GM18867 (cell line): ENCODE data around the gene DDX53.

ENCODE experiments used
- ATAC-seq: cut with Tn5 transposase; IDR thresholded peaks from one replicate; pipeline ENCODE4 v1.9.1; 2021; ENCODE audit warnings: mild to moderate bottlenecking, moderate library complexity; ENCODE audit not compliant: unreplicated experiment

Gene DDX53

DNA sequence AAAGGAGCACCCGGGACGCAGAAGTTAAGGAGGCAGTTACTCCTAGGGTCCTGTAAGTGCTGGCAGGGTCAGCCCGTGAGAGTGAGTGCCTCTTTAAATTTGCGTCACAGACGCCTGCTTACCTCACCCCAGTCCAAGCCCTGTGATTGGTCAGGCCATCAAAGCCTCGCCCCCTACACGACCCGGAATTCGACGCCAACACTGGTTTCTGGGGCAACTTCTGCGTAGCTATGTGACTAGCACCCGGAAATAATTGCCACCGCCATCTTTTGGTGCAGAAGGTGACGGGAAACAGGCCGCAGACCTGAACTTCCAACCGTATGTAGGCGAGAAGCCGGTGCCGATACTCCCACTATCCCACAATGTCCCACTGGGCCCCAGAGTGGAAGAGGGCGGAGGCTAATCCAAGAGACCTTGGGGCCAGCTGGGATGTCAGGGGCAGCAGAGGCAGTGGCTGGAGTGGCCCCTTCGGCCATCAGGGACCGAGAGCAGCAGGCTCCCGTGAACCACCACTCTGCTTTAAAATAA is at the start of gene DDX53:
Gene DDX53, plus strand, starts transcription at position 265 of the 528 bp plus-strand sequence. Its CDS starts 98 bp downstream, at position 363.
- ATAC-seq: no peak

DNA sequence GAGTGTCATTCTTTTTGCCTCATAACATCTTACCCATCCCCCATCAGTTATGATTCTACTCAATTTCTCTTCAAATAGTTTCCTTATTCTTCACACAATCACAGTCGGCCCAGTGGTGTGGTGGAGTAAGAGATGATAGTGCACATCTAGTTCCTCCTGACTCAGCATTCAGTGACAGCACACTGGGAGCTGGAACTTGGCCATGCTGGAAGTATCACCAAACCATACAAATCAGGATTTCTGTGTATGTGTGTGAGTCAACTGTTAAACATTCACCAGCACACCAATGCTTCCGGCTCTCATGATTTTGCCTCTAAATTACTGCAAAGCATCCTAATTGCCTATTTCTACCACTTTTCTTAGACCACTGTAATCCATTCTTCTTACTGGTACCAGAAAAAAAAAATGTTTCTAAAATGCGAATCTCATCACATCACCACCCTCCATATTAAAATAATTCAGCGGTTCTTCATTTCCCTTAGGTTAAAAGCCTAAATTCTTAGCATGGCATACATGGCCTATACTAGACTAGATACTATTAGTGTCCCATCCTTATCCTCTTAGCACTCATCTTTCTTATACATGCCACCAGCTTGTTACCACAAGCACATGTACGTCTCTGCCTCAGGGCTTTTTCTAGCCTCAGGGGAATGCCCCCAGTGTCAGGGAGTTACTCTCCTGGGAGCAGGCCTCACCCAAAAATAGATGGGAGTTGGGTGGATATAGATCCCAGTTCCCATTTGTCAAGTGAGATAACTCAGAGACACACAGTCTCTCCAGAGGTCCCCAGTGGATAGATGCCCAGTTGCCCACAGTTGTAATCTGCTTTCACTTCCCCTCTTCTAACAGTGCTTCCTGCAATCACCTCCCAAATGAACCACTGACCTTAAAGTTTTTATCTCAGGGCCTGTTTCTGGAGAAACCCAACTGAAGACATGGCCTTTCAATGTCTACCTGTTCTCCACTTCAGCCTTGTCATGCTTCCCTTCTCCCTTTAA is 49.2 kb upstream of the DDX53 start:
- ATAC-seq: no peak

DNA sequence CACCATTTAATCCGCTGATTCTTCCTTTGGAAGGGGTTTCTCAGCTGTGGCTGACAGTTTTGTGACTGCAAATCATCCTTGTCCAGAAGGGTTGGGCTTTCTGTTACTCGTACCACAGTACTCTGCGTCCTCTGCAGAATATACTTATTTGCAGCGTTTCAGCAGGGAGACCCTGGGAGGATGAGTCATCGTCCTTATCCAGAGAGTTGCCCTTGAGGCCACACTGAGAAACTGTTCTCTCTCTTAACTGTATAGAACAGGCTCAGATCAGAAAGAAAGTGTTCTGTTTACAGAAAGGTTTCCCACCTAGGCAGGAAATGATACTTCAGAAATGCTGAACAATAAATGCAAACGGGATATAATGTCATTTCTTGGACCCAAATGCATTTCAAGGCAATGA is 47.8 kb upstream of the DDX53 start:
- no peak for ATAC-seq

DNA sequence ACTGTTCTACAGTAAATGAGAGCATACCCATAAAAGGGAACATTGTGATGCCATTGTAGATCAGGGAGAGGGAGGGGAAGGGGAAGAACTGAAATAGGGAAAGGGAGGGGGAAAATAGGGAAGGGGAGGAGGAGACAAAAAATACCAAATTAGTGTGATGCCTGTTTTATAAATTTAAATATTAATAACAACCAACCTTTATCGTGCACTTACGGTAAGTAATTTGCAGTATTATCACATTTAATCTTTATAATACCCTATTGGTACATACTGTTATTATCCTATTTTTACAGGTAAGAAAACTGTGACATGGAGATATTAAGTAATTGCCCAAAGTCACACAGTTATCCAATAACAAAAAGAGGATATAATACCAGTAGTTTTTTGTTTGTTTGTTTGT is 41.5 kb upstream of the DDX53 start:
- no peak for ATAC-seq

DNA sequence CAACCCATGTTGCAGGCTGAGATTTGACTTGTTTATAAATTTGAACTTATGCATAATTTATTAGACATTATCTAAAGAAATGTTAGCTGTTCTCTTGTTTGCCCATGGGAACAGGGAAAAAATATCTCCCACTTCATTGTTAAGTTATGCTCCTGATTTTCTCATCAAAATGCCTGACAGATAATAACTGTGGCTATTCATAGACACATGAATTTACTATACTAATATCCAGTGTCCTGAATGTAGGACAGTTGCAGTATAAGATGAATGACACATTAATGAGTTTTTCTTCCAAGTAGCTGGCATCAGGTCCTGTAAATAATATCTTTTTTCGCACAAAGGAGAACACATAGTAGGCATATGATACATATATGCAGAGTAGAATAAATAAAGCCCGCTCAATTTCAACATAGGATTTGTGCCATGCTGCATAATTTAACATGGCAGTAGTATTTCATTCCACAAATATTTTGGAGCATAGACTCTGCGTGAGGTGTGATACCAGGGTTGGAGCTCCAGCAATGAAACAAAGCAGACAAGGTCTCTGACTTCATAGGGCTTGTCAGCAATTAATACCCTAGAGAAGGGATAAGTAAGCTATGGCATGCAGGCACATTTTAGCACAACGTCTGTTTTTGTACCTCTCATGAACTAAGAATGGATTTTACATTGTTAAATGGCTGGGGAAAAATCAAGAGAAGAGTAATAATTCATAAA is 40.4 kb upstream of the DDX53 start:
- ATAC-seq: no peak

DNA sequence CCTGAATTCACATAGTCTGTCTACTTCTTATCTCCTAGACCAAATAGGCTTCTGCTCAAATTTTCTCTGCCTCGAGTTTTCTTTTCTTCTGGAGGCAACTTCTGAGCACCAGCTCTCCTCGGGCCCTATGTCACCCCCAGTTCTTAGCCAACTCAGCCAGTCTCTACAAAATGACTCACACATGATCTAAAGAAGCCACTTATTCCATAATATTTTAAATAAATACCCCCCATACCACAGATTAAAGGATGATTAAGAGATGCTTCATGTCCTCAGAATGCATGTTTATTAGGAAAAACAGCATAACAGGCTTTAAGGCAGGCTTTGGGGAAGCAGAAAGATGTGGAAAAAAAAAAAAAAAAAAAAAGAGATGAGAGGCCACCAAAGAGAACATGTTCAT is 36.6 kb upstream of the DDX53 start:
- ATAC-seq: no peak

DNA sequence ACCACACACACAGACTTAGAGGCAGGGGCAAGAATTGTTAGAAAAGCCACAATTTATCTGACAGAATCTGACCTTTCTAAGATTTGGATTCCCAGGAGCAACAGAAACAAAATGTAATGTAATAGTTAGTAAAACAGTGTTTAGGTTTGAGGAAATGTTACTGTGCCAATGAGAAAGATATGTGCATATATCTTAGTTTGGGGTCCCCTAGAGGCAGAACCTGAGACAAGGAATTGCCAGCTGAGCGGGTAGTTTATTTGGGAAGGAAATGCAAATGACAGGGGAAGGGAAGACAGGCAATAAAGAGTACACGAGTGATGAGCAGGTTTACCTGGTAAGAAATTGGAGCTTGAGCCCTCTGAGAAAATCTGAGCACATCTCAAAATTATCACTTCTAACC is 31.3 kb upstream of the DDX53 start:
- no peak for ATAC-seq

DNA sequence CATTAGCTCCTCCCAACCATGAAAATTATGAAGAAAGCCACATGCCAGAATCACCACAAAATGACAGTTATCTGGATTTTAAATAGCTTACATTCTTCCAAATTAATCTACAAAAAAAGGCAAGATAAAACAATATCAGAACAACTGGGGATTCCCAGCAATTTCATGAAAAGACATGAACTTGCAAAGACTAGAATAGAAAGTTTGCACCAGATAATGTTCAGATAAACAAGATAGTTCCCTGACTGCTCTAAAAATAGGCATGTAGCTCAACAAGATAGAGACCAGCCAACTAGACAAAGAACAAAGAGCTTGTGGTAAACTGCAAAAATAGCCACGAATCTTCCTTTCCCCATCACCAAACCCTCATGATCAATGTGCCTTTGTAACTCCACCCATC is 30.3 kb upstream of the DDX53 start:
- no peak for ATAC-seq

DNA sequence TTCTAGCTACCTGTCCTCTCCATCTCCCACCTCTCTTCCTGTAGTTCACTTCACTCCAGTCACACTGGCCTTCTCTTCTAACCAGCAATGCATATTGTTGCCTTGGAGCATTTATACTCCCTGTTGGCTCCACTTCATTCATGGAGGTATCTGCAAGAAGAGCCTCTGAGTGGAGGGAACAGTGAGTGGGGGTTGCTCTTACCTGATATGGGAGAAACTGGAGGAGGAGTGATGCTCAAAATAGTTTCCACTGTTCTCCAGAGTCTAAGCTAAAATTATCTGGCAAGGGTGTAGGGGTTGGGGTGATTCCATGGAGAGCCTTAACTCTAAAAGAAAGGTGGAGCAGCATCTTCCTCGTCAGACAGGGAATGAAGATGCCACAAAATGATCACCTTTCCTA is 28.9 kb upstream of the DDX53 start:
- no peak for ATAC-seq

DNA sequence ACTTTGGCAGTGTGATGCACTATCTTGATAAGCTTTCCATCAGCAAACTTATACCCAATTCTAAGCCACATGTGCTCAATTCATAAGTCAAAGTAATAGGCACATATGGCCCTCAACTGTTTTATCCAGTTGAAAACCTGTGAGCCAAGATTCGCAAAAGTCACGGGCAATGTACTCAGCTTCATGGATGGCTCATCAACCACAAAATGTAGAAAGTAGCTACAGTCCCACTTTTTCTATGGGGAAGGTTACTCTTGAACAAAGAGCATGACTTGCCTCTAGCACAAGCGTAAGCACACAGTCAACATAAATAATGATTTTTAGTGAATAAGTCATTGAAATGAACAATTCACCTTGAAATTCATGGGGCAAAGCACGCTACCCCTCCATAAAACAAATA is 25.1 kb upstream of the DDX53 start:
- no peak for ATAC-seq

DNA sequence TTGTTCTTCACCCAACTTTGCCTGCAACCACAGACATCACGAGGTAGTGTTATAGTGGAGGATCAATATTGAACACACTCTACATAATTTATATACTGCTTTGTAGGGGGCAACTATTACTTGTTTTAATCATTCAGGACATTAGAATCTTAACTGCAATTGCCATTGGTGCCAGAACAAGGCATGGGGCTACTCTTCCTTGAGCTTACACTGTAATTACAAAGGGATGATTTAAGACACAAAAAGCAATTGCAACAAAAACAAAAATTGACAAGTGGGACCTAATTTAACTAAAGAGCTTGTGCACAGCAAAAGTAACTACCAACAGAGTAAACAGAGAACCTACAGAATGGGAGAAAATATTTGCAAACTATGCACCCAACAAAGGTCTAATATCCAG is 24.0 kb upstream of the DDX53 start:
- no peak for ATAC-seq

DNA sequence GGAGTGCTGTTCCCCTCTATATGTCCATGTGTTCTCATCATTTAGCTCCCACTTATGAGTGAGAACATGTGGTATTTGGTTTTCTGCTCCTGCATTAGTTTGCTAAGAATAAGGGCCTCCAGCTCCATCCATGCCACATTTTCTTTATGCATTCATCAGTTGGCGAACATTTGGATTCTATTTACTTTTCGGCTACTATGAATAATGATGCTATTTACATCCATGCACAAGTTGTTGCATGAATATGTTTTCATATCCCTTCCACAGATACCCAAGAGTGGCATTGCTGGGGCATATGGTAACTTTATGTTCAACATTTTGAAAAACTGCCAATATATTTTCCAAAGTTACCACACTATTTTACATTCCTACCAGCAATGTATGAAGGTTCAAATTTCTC is 13.8 kb upstream of the DDX53 start:
- ATAC-seq: no peak

DNA sequence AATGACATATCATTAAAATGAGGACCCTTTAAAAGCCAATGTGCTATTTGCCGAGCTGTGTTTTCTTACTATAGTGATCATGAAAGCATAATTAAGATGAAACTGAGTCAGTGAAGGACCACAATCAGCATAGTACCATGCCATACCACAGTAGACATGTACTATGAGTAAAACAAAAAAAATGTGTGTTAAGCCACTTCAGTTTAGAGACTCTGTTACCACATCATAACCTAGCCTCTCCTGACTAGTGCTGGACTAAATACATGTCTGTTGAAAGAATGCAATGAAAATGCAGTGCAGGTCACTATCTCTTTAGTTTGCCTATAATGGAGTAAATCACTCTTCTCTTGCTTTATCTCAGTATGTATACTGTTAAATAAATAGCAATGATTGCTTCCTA is 12.3 kb upstream of the DDX53 start:
- no peak for ATAC-seq

DNA sequence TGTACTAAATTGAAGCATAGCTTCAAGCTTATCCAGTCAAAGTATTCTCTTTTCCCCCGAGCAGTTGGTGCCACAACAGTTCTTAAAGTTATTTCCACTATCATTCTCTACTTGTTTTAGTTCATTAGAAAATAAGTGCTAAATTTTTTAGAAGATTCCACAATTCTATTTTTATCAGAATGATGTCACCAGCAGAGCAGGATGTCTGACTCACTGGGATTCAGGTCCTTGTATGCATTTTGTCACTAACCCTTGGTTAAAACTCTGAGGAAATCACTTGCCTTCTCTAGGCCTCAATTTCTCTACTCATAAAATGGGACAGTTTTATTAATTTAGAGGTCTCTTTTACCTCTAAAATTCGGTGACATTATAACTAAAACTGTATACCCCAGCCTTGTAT is 3.4 kb downstream of the DDX53 start:
- ATAC-seq: no peak

DNA sequence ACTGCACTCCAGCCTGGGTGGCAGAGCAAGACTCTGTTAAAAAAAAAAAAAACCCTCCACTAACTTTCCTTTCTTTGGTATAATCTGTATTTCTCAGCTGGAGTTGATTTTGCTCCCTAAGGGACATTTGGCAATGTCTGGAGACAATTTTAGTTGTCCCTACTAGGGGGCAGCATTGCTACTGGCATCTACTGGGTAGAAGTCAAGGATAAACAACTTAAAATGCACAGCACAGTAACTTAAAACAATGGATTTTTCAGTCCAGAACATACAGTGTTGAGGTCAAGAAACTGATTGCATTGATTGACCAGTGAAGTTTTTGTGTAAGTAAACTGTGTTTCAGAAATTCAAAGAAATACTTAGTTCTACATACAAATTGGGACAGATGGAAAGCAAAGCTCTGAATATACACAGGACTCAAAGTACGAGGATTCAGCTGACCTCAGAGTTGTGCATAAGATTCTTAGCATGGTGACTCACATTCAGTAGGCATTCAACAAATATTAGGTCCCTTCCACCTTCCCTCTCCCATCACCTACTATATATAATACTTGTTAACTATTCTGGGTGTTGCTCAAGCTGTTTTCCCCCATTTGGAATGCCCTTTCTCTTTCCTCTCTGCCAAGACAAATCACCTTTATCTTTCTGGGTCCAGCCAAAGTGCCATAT is 8.8 kb downstream of the DDX53 start:
- ATAC-seq: no peak

DNA sequence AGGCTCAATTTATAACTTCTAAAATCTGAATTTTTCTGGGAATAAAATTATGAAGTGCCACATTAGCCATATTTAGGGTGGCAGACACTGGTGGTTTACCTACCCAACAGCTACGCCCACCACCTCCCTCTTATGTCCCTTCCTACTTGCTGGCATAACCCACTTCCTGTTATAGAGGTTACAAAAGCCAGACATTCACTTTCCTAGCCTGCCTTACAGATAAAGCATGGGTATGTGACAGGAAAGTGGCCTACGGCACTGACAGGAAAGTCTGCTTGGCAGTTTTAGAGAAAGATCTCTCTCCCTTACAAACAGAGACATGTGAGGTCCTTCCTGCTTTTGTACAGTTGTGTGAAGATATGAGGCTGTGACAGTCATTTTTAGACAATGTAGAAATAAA is 12.4 kb downstream of the DDX53 start:
- no peak for ATAC-seq

DNA sequence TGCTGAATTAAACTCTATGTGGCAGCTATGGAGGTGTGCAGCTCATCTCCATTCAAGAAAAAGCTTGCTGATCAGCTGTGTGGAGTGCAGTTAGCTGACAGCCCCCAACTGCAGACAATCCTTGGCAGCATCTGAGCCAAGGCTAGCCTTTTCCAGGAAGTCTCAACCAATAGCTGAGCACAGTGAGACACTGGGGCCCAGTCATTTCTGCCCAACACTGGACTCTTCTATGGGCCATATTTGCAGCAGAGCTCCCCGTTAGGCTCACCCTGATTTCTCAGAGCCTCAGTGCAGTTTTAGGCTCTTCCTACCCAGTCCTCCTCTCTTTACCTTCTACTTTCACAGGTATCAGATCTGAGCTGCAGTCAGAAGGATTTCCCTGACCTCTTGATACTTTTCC is 12.9 kb downstream of the DDX53 start:
- ATAC-seq: no peak

DNA sequence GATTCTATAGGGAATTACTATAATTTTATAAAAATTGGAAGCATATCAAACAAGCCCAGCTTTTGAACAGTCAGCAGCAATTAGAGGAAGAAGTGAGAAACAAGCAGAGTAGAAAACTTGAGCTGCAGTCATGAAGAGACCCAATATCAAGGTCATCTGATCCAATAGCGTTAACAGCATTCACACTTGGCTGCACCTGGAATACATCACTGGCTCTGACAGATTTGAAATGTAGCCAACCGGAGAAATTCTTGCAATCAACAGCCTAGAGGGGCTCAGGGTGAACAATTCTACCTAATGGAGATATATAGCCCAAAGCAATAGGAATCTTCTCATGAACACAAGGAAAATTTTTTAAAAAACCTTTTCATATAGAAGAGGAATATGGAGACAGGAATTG is 13.6 kb downstream of the DDX53 start:
- no peak for ATAC-seq

DNA sequence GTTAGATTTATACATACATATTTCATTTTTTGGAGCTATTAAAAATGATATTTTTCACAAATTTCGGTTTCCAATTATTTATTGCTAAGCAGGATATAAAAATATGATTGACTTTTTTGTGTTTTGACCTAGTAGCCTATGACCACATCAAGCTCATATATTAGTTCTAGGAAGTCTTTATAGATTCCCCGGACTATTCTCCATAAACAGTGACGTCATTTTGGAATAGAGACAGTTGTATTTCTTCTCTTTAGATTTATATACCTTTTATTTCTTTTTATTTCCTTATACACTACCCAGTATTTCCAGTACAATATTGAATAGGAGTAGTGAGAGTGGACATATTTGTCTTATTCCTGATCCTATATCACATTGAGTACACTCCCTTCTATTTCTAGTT is 31.8 kb downstream of the DDX53 start:
- no peak for ATAC-seq

DNA sequence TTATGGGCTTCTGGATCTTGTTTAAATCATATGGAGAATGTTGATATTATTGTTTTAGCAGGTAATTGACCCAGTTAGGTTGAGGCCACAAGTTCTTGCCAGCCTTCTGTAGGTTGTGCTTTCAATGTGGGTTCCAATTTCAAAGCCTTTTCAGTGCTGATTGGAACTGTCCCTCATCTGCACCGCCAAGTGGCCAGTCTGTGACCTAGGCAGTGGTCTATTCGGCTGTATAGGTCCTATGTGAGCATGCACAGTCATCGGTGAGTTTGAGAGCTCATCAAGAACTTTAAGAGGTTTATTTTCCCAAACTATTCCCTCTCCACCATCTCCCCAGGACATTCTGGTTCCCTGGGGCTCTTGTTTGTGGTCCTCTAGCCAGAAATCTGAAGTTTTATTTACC is 35.7 kb downstream of the DDX53 start:
- ATAC-seq: no peak

DNA sequence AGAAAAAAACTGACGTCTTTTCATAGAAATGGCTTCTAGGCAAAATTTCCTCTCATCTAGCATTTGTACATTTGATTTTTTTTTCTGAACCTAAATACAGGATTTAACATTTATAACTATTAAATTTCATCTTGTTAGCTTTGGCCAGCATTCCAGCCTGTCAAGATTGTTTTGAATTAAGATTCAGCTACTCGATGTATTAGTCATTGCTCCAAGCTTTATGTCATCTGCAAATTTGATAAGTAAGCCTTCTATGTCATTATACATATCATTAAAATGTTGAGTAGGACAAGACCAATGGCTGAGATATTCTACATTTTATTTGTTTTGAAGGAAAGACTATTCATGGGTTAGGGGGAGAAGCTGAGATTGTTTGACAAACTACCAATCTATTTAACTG is 46.7 kb downstream of the DDX53 start:
- no peak for ATAC-seq
